SK-MEL-5 (cell line): Measurements from ENCODE around the gene F7. TPM values are rescaled to one million over a fixed set of nuclear protein-coding genes. Genes with fewer than 3 reads are reported as not detected.

Experiments used
- DNase-seq: peaks from one replicate; pipeline ENCODE4 v3.0.0-alpha.2; 2016; ENCODE audit warnings: low read depth, low spot score
- in situ Hi-C: cut with HindIII; loops from 2 replicates; pipeline ENCODE4 v1.10.0; 2016; ENCODE audit warnings: low sequenced_read_pairs, high pct_unique_total_duplicates, low pct_unique_long_range_greater_than_20kb
- small RNA-seq, 2 experiments: library from RNA; depleted of rRNA; stranded (forward); fragments of <200 nt; gene quantifications; one replicate each; pipeline ENCODE3, GENCODE V24; 2014
- total RNA-seq: library from RNA; depleted of rRNA; stranded (reverse); fragments of >200 nt; shearing (Covaris generic); gene quantifications from 2 replicates; pipeline ENCODE4 v1.2.3, GENCODE V29; 2014; rRNA removed

Gene F7
- total RNA-seq, 1 experiment from 2014 or later = not detected

DNA sequence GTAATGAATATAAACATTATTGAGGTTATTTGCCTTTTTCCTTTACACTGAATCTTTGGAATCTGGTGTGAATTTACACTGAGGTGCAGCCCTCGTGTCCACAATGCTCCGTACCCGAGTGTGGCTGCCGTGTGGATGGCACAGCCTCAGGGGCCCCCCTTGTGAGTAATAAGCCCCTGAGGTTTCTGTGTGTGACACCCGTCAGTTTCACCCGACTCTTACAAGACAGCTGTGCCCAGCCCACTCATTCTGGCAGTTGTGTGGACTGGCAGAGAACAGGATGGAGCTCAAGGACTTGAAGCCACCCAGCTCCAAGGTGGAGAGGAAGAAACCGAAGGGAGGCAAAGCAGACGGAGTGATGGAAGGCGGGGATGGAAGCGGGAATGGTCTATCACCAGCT lies 60.7 kb downstream of the F7 start:
- in situ Hi-C loops = no loop called here
- DNase-seq = no peak

DNA sequence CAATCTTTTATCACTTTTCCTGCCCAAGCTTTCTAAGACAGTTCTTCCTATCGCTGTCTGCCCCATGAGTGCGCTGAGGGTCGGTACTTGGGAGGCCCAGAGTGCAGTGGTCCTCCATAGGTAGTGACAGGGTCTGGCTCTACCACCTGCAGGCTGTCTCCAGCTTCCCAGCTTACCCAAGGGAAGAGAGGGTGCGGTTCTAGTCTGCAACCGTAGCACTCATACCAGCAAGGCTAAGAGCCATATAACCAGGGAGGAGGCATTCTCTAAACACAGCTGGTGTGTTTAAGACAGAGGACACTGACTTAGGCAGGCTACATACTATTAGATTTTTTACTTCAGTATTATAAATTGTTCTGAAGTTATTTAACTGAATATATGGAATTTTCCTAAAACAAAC lies 61.1 kb downstream of the F7 start:
- in situ Hi-C loops = no loop called here

DNA sequence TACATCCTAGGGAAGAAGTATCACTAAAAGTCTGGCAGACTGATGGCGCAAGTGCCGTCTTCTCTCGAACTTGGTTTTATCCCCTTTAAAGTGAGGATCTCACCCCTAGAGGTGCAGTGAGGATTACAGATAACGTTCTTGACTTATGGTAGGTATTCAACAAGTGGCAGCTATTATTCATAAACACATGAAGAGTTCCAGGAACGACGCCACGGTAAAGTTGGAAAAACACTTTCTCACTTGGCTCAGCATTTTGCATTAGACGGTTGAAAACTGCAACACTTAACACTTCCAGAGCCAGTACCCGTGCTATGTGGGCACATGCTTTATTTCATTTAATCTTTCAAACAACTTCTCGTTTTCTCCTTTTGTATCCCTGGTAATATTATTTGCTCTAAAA lies 61.6 kb downstream of the F7 start:
- no peak for DNase-seq
- in situ Hi-C loops = no loop called here

More for the DNA sequence above, 61.1 kb downstream of the F7 start:
- no peak for DNase-seq

DNA sequence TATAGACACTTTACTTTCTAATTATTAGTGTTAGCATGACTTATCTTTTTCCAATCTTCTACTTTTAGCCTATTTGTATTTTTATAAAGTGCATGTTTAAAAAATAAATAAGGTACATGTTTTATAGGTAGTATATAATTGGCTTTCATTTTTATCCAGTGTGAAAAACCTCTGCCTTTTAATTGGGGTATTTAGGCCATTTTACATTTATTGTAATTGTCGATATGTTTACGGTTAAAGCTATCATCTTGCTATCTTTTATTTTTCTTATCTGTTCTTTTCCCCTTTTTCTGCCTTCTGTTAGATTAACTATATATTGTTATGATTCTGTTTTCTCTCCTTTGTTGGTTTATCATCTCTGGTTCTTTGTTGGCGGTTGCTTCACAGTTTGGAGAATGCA lies 62.0 kb downstream of the F7 start:
- in situ Hi-C loops = no loop called here
- no peak for DNase-seq

DNA sequence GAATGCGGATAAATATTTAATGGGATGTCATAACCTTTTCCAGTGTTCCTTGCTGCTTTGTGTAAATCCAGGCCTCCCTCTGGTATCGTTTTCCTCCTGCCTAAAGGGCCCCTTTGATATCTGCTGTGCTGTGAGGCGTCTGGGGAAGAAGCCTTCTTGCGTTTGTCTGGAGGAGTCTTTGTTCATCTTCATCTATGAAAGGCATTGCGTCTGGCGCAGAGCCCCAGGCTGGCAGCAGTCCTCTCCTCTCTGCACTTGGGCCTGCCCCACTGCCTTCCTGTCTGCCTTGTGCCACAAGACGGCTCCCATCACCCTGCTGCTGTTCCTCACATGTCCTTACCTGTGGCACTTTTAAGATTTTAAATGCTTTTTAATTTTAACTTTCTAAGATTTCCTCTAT lies 62.6 kb downstream of the F7 start:
- in situ Hi-C loops = no loop called here
- peak; percentile 76 for DNase-seq

DNA sequence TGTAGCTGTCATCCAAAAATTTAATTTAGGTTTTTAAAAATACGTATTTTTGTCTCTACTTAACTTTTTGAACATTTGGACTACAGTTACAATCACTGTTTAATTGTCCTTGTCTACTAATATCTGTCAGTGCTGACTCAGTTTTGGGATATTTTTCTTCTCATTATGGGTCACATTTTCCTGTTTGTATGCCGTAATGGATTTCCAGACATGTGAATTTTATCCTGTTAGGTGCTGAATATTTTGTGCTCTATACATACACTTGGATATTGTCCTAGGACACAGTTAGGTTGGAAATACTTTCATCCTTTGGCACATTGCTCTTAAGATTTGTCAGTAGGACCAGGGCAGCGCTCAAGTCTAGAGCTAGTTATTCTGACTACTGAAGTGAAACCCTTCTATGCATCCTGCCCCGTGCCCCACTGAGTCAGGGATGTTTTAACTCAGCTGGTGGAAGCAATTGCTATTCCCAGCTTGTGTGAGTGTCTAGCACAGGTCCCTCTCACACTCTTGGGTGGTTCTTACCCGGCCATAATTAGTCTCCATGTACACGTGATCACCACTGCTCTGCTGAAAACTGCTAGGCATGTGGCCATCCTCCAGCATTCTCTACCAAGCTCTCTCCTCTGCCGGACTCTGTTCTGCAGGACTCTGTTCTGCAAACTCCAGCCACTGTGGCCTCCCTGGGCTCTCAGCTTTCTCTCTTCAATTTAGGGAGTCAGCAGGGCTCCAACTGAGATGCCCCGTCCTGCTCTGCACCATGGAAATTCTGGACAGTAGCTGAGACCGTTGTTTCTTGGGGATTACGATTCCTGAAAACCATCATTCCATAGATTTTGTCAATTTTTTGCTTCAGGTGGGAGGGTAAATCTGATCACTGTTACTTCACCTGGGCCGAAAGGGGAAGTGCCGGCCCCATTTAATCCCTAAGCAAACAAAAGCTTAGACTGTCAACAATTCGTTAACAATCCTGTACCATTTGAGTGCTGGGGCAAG lies 64.0 kb downstream of the F7 start:
- in situ Hi-C loops = no loop called here
- DNase-seq = no peak

Small RNAs within 50 kb of the gene (small RNA-seq; reads per million reads assigned to genes)
- 0 reads per million in 2 experiments for gene AL137002.1

Other genes with a start within 250 kb of the F7 start
- gene MCF2L, start 136.6 kb upstream of the F7 start, total RNA-seq = 8.9 and 10.8 TPM in 2 replicates
- not detected in 2 replicates for gene F10, start 17.0 kb downstream of the F7 start, total RNA-seq
- not detected in 2 replicates for gene PROZ, start 52.9 kb downstream of the F7 start, total RNA-seq
- 93.4 and 95.9 TPM in 2 replicates for gene PCID2, start 102.9 kb downstream of the F7 start, total RNA-seq
- gene CUL4A, start 103.8 kb downstream of the F7 start, total RNA-seq = 157 and 173 TPM in 2 replicates
- gene LAMP1, start 191.4 kb downstream of the F7 start, total RNA-seq = 264 and 275 TPM in 2 replicates